ENCODE results near the gene KLB.
"Not testable (repeated sequence)": the region's sequence is repeated elsewhere in the genome, so short reads cannot be mapped to it uniquely, and the experiment has no call there.

Gene KLB

DNA sequence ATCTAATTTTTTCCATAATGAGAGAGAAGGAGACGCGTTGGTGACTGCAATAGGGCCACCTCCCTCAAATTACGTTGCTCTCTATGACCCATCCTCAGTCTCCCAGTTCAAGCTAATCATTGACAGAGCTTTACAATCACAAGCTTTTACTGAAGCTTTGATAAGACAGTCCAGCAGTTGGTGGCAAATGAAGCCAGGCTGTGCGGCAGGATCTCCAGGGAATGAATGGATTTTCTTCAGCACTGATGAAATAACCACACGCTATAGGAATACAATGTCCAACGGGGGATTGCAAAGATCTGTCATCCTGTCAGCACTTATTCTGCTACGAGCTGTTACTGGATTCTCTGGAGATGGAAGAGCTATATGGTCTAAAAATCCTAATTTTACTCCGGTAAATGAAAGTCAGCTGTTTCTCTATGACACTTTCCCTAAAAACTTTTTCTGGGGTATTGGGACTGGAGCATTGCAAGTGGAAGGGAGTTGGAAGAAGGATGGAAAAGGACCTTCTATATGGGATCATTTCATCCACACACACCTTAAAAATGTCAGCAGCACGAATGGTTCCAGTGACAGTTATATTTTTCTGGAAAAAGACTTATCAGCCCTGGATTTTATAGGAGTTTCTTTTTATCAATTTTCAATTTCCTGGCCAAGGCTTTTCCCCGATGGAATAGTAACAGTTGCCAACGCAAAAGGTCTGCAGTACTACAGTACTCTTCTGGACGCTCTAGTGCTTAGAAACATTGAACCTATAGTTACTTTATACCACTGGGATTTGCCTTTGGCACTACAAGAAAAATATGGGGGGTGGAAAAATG lies at the start of gene KLB:
Gene KLB, plus strand, starts transcription at position 168 of the 821 bp plus-strand sequence. Its CDS starts 20 bp downstream, at position 188.
- DNase-seq, result no peak

DNA sequence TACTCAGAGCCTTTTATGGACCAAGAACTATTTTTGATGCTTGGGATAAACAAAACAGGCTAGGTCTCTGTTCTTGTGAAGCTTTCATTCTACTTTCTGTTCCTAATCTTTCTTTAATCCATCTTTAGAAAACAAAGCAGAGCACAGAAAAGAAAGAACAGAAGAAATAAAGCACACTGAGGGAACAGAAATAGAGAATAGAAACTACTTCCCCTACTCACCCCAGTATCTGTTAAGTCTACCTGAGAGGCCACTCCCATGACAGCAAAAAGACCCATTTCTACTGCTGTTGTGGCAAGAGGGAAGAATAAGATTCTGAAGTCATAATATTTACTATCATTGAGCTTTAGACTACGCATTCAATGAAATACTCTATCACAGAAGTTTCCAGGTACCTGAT lies 49.7 kb upstream of the KLB start:
- no peak for DNase-seq

DNA sequence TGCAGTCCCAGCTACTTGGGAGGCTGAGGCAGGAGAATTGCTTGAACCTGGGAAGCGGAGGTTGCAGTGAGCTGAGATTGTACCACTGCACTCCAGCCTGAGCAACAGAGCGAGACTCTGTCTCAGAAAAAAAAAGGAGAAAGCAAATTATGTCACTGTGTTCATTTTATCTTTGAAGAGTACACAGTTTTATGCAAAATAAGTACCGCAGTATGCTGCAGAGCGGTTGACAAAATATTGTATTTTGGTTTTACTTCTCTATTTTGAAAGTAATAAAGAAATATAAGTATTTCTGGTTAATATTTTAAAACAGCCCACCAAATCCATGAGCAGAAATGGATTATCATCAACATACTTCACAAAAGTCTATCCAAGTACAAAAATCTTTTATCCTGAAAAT lies 46.1 kb upstream of the KLB start:
- DNase-seq, result not testable (repeated sequence)

DNA sequence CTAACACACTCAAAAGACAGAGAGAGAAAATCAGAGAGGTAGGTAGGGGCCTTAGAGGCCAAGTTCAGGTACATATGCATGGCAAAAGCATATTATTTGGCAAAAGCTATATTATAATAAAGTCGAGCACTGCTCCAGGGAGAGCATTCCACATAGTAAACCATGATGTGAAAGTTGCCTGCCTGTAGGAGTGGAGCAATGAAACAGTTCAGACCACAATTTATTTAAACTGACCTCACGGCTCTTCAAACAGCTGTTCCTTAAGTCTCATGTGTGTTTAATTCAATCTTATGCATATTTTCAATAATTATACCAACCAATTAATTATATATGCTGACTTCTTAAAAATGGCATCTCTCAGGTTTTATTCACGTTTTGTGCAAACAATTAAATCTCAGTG lies 43.9 kb upstream of the KLB start:
- DNase-seq, result no peak

DNA sequence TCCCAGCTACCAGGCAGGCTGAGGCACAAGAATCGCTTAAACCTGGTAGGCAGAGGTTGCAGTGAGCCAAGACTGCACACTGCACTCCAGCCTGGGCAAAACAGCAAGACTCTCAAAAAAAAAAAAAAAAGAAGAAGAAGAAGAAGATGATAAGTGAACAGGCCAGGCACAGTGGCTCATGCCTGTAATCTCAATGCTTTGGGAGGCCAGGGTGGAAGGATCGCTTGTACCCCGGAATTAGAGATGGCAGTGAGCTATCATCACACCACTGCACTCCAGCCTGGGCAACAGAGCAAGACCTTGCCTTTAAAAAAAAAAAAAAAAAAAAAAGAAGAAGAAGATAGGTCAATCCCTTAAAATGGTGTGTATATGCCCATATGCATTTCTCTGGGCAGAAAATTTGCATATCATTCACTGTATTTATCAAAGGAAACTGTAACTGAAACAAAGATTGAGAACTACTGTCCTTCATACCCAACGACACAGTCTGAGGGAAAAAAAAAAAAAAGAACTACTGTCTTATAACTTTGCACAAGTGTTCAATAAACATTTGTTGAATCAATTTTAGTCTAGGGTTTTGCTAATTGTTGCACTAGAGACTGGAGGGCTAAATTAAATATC lies 42.8 kb upstream of the KLB start:
- no peak for DNase-seq

DNA sequence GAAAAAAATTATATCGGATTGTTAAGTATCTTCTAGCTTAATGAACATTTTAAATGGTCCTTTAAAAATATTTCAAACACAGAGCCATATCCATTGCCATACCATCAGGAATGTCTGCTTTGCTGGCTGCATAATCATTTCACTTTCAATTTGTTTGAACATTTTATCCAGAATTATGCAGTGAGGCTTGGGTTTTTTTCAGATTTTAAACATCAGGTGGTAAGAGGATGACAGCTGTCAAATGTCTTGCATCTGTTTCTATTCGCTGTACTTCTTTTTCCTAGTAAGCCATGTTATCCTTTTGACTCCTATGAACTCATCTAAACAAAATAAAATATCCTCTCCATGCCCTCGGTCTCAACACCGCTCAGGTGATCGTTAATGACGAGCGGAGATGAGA lies 41.4 kb upstream of the KLB start:
- DNase-seq, result no peak

DNA sequence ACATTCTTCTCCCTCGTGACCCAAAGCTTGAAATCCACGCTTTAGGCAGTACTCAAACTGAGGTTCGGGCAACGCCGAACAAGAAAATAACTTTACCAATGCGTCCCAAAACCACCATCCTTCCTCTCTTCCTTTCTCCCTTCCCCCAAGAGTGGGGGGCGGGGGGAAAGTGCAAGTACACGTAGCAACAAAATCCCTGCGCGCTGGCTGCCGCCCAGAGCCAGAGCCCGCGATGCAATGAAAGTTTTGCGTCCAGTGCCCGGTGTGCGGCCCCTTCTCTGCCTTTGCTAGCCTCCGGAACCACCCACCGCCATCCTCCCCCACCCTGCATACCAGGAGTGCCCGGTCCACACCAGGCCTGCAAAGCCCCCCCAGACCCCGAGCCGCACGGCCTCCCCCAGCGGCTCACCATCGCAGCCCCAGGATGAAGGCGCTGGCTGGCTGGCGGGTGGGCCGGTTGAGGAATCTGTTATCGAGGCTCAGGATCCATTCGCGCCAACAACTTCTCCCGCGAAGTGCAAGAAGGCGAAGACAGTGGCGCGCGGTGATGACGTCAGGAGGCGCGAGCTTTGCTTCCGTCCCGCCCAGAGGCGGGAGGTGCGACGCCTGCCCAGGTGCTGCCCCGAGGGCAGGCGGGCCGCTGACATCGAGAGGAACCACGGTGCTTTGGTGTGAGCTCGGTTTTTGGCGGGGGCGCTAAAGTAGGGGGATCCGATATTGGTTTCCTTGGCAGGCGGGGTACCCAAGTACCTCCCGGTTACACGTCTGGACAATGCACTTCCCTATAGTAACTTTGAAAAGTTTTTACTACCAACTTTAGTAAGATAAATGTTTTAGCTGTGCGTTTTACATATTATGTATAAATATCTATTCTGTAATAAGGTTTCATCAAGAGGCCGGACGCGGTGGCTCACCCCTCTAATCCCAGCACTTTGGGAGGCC lies 40.6 kb upstream of the KLB start, which contains the start of gene RFC1:
Gene RFC1, minus strand, starts transcription at position 533 of the 942 bp plus-strand sequence. Its CDS starts 121 bp downstream, at position 412.
- peak; percentile 93 to 95 for DNase-seq

DNA sequence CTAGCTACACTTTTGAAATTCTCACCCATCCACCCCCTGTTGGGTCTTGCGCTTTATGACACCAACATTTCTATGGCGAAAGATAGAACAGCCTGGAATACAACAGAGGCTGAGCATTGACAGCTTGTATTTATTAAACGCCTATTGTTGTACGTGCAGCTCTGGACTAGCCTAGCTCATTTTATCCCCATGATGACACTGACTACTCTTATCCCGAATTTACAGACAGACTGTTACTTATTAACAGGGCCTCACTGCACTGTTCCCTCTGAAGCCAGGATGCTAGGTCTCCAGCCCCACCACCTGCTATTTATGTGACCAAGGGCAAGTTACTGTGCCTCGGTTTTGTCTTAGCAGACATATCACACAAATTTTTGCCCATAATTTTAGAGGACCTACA lies 39.6 kb upstream of the KLB start:
- DNase-seq, result no peak

DNA sequence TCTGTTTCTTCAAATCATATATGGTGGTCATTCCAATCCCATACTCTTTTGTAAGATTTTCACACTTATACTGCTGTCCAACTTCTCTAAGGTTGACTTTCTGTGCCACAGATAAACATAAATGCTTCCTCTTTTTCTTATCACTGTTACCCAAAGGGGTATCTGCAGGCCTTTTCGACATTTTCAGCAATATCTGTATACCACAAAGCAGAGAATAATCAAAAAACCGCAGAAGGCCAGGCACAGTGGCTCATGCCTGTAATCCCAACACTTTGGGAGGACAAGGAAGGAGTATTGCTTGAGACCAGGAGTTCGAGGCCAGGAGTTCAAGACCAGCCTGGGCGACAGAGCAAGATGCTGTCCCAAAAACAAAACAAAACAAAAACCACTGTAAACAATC lies 37.4 kb upstream of the KLB start:
- DNase-seq, result no peak

DNA sequence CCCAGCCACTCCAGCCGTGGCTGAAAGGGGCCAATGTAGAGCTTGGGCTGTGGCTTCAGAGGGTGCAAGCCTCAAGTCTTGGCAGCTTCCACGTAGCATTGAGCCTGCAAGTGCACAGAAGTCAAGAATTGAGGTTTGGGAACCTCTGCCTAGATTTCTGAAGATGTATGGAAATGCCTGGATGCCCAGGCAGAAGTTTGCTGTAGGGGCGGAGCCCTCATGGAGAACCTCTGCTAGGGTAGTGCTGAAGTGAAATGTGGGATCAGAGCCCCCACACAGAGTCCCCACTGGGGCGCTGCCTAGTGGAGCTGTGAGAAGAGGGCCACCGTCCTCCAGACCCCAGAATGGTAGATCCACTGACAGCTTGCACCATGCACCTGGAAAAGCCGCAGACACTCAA lies 35.5 kb upstream of the KLB start:
- not testable (repeated sequence) for DNase-seq

DNA sequence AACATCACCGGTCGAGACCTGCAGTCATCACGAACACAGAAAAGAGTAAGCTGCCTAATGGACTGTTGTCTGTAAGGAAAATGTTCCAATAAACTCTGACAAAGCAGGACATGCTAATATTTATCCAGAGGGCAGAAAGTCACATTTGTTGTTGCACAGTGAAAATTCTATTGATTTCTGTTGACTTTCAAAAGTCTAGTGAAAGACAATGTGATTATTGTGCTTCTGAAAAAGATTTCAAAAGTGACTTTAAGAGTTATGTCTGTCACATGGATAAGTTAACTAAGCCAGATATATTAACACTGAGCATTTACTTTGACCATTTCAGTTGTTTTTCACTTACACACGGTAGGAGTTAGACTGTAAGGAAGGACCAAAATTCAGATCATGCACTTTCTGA lies 31.3 kb upstream of the KLB start:
- DNase-seq, result no peak

DNA sequence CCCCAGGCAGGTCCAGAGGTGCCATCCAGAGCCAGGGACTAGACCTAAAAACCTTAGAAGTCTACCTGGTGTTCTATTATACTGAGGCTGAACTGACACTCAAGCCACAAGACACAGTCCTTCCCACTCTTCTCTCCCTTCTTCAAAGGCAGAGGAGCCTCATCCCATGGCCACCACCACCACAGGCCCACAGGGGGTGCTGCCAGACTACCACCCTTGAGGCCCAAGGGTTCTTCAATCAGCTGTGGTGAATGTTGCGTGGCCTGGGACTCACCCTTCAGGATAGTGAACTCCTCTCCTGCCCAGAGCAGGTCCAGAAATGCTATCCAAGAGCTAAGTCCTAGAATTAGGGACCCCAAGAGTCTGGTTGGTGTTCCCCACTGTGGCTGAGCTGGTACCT lies 23.0 kb upstream of the KLB start:
- DNase-seq, result no peak

DNA sequence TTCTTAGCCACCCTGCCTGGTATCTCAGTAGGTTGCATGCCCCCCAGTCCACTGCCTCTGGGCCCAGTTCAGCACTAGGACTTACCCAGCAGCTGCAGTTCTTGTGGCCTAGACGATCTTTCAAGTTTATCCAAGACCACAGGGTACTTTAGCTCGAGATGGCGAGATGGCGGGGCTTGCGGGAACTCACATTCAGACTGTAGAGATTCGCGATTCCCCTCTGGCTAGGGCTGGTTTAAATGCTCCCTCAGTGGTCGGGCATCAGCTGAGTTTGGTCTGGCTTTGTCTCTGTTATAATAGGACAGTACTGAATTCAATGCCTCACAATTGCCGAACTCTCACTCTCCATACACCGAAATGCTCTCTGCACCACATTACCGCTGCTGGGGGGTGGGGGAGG lies 22.2 kb upstream of the KLB start:
- no peak for DNase-seq

DNA sequence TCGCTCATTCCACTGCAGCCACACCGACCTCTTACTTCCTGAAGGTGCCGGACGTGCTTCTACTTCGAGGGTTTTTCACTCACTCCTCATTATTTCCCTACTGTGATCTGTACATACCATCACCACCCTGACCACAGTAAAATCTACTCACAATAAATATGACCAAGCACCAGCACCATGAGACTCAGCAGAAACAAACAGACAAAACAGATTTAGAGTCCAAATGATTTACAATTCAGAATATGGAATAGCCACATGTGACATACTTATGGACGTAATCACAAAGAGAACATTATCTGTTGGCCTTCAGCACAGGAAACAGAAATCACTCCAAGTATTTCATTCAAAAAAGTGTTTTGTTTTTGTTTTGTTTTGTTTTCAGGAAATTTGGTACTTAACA lies 16.1 kb upstream of the KLB start:
- no peak for DNase-seq

DNA sequence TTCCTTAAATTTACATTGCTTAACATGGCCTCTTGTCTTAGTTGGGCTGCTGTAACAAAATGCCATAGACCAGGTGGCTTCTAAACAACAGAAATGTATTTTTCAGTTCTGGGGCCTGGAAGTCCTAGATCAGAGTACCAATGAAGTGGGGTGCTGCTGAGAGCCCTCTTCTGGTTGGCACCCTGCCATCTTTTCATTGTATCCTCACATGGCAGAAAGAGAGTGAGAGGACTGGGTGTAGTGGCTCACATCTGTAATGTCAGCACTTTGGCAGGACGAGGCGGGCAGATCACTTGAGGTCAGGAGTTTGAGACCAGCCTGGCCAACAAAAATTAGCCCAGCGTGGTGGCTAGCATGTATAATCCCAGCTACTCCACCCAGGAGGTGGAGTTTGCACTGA lies 12.0 kb upstream of the KLB start:
- no peak for DNase-seq

DNA sequence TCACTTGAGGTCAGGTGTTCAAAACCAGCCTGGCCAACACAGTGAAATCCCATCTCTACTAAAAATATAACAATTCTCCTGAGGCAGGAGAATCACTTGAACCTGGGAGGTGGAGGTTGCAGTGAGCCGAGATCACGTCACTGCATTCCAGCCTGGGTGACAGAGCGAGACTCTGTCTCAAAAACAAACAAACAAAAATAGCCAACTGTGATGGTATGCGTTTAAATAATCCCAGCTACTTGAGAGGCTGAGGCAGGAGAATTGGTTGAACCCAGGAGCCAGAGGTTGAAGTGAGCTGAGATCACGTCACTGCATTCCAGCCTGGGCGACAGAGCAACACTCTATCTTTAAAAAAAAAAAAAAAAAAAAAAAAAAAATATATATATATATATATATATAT lies 5.1 kb upstream of the KLB start:
- DNase-seq, result not testable (repeated sequence)

DNA sequence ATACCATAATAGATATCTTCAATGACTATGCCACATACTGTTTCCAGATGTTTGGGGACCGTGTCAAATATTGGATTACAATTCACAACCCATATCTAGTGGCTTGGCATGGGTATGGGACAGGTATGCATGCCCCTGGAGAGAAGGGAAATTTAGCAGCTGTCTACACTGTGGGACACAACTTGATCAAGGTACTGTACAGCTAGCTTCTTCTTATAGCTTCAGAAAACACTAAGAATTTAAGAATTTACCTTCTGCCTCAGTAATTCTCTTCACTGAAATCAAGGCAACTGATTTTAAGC lies 805 bp downstream of the KLB start:
- DNase-seq, result no peak

DNA sequence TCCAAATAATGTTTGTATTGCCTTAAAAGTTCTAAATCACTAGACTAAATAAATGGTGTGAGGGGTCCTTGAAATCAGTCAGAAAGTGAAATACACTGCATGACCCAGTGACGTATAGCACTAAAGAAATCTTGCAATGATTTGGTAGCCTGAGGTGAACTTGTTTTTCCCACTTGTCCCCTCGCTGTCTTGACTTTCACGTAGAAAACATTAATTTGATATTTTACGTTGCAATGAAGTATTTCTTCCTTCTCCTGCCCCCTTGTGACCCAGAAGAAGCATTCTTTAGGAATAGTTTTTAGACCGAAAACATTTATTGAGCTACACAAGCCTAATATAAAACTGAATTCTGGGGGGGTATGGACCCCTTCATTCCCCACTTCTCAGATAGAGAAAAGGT lies 3.7 kb downstream of the KLB start:
- DNase-seq, result no peak

DNA sequence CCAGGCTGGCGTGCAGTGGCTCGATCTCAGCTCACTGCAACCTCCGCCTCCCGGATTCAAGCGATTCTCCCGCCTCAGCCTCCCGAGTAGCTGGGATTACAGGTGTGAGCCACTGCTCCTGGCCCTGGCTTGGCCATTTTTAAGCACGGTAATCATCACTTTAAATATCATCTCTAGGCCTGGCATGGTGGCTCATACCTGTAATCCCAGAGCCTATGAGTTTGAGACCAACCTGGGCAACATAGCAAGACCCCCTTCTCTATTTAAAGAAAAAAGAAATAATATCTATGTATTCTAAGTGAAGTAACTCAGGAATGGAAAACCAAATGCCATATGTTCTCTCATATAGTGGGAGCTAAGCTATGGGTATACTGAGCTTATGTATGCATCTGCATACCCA lies 4.8 kb downstream of the KLB start:
- DNase-seq, result not testable (repeated sequence)

DNA sequence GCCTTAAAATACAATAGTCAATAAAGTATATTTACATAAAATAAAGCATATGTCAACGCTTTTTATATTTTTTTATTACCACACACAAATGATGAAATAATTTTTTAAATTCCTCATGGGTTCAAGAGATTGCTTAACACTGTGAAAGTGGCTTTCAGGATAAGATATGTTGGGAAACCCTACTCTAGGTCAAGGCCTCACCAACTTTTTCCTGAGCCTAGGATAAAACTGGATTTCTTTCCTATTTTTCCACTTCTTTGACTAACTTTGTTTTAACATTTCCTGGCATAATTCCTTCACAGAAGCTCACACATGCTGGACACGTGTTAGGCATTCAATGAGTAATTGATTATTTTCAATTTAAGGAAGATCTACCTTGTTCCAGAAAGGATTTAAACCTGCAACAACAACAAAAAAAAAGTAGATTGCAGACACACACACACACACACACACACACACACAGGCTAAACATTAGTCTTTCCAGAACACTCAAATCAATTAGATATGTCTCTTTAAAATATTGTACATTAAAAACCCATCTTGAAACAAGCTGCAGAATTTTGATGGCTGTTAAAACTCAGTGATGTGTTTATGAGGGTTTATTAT lies 9.1 kb downstream of the KLB start:
- no peak for DNase-seq

DNA sequence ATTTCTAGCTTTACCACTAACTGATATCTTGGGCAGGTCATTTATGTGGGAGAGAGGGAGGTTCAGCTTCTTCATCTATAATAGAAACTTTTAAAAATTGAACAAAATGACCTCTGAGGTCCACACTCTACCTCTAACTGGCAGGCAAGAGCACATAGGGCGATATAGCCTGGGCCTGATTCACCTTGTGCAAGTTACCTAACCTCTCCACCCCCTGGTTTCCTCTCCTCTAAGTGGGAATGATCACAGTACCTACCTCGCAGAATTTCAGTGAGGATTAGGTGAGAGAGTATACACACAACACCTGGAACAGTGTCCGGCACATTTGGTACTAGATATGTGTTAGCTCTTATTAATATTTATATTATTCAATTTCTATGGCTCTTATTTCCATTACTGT lies 15.5 kb downstream of the KLB start:
- DNase-seq, result no peak

DNA sequence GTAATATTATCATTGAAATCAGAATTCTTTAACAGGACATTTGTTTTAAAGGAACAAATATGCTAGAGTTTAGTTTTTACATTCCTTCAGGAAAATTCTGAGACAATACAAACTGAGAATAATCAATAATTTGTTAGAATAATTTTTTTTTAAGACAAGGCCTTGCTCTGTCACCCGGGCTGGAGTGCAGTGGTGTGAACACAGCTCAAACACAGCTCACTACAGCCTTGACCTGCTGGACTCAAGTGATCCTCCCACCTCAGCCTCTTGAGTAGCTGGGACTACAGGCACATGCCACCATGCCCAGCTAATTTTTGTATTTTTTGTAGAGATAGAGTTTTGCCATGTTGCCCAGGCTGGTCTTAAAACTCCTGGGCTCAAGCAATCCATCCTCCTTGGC lies 18.6 kb downstream of the KLB start:
- not testable (repeated sequence) for DNase-seq

DNA sequence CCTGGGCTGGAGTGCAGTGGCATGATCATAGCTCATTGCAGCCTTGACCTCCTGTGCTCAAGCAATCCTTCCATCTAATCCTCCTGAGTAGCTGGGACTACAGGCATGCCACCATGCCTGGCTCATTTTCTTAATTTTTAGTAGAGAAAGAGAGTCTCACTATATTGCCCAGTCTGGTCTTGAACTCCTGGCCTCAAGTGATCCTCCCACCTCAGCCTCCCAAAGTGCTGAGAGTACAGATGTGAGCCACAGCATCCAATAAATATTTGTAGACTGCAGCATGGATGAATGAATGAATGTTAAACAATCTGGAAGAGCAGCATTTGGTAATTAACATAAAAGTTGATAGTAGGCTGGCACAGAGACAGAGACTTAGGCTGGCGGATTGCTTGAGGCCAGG lies 20.0 kb downstream of the KLB start:
- no peak for DNase-seq
